Vagina (tissue), 2 donors: ENCODE measurements around the gene SIVA1. TPM values are rescaled to one million over a fixed set of nuclear protein-coding genes. Genes with fewer than 3 reads are reported as not detected.

ENCODE experiments used
- DNase-seq, 2 donors: peaks; one replicate each; pipeline ENCODE4 v3.0.0-alpha.2; 2017; ENCODE audit errors: extremely low spot score in 2 of 2
- H3K27ac ChIP-seq: fragments of 200-600 bp; sonication (generic); one replicate; pipeline ENCODE4 v1.5.1; 2019
- H3K27me3 ChIP-seq: fragments of 200-600 bp; sonication (generic); one replicate; pipeline ENCODE4 v1.5.1; 2019
- H3K36me3 ChIP-seq, 2 donors: fragments of 200-600 bp; sonication (generic); one replicate each; pipeline ENCODE4 v1.5.1; 2017 to 2019
- H3K4me1 ChIP-seq: fragments of 200-600 bp; sonication (generic); one replicate; pipeline ENCODE4 v1.5.1; 2019
- H3K4me3 ChIP-seq, 2 donors: fragments of 200-600 bp; sonication (generic); 1 replicate in 1 of 2; 2 replicates in 1 of 2; pipeline ENCODE4 v1.5.1; 2016 to 2019
- H3K9me3 ChIP-seq: fragments of 200-600 bp; sonication (generic); one replicate; pipeline ENCODE4 v1.5.1; 2019
- CTCF ChIP-seq, 3 experiments: fragments of 450-650 bp in 2 of 3; fragments of 200-600 bp in 1 of 3; sonication (generic) in 1 of 3; IDR thresholded peaks; one replicate each; pipeline ENCODE4 v1.5.1; 2017 to 2019; ENCODE audit warnings: antibody characterized with exemption in 3 of 3, mild to moderate bottlenecking in 2 of 3, moderate library complexity in 2 of 3
- POLR2A ChIP-seq, 2 donors: fragments of 450-650 bp; IDR thresholded peaks; one replicate each; pipeline ENCODE4 v1.6.1; 2017; ENCODE audit warnings: antibody characterized with exemption in 2 of 2, mild to moderate bottlenecking in 2 of 2, moderate library complexity in 2 of 2
- POLR2AphosphoS5 ChIP-seq, 2 donors: sonication (generic); formaldehyde crosslinking; IDR thresholded peaks; one replicate each; pipeline ENCODE4 v1.9.0; 2017; ENCODE audit warnings: antibody characterized with exemption in 2 of 2, mild to moderate bottlenecking in 2 of 2, low read depth in 1 of 2; ENCODE audit not compliant: insufficient read depth in 1 of 2
- intact Hi-C: fragments of 100-400 bp; cut with DNase I; formaldehyde crosslinking; loops from one replicate; pipeline ENCODE4 v1.15.1; 2023
- total RNA-seq: library from RNA; depleted of rRNA; stranded (reverse); fragments of >200 nt; gene quantifications from one replicate; pipeline ENCODE4 v1.2.3, GENCODE V29; 2016

Gene SIVA1
- total RNA-seq, 1 donor from 2014 or later = 284 TPM

- no peaks in the 10 kb centered on the region for H3K27me3 ChIP-seq
- H3K4me1 ChIP-seq = peaks cover 16% of the 10 kb centered on the region
- no peak overlapping the region for H3K27ac ChIP-seq
- no peak overlapping the region for H3K4me3 ChIP-seq
- peaks cover 0 to 18% of the 10 kb centered on the region in 2 donors for H3K36me3 ChIP-seq
- no peak for TF ChIP-seq POLR2AphosphoS5 (IDR thresholded peaks at IDR 0.05; ENCODE audit: insufficient read depth in 1 of 2, low read depth in 1 of 2)
- no peak for TF ChIP-seq CTCF (IDR thresholded peaks at IDR 0.05)
- TF ChIP-seq POLR2A (IDR thresholded peaks at IDR 0.05) = no peak
- intact Hi-C loops = no loop called here
- DNase-seq = no peak
- no peaks in the 10 kb centered on the region for H3K9me3 ChIP-seq
Measured at GRCh38 chr14:104773505-104774452, 20.8 kb downstream of the SIVA1 start.

GRCh38 chr14:104774453-104775072, 21.6 kb downstream of the SIVA1 start:
- H3K27ac ChIP-seq = no peak overlapping the region
- H3K4me1 ChIP-seq = peaks cover 12% of the 10 kb centered on the region
- H3K36me3 ChIP-seq = peaks cover 0 to 18% of the 10 kb centered on the region in 2 donors
- TF ChIP-seq POLR2AphosphoS5 (IDR thresholded peaks at IDR 0.05; ENCODE audit: insufficient read depth in 1 of 2, low read depth in 1 of 2) = no peak
- no peak for TF ChIP-seq CTCF (IDR thresholded peaks at IDR 0.05)
- no peak for TF ChIP-seq POLR2A (IDR thresholded peaks at IDR 0.05)
- DNase-seq = no peak
- H3K4me3 ChIP-seq = no peak overlapping the region
- H3K27me3 ChIP-seq = no peaks in the 10 kb centered on the region
- H3K9me3 ChIP-seq = no peaks in the 10 kb centered on the region
- intact Hi-C loops = no loop called here

- H3K4me1 ChIP-seq = peaks cover 12% of the 10 kb centered on the region
- no peaks in the 10 kb centered on the region for H3K27me3 ChIP-seq
- DNase-seq = no peak
- intact Hi-C loops = no loop called here
- H3K9me3 ChIP-seq = no peaks in the 10 kb centered on the region
- H3K36me3 ChIP-seq = peaks cover 0 to 18% of the 10 kb centered on the region in 2 donors
- H3K27ac ChIP-seq = no peak overlapping the region
- H3K4me3 ChIP-seq = no peak overlapping the region
- no peak for TF ChIP-seq CTCF (IDR thresholded peaks at IDR 0.05)
- TF ChIP-seq POLR2AphosphoS5 (IDR thresholded peaks at IDR 0.05; ENCODE audit: insufficient read depth in 1 of 2, low read depth in 1 of 2) = no peak
- TF ChIP-seq POLR2A (IDR thresholded peaks at IDR 0.05) = no peak
Measured at GRCh38 chr14:104775073-104775489, 22.1 kb downstream of the SIVA1 start.

GRCh38 chr14:104776481-104776880, 23.5 kb downstream of the SIVA1 start:
- TF ChIP-seq POLR2AphosphoS5 (IDR thresholded peaks at IDR 0.05; ENCODE audit: insufficient read depth in 1 of 2, low read depth in 1 of 2) = no peak
- TF ChIP-seq POLR2A (IDR thresholded peaks at IDR 0.05) = no peak
- TF ChIP-seq CTCF (IDR thresholded peaks at IDR 0.05) = no peak
- no peaks in the 10 kb centered on the region for H3K27me3 ChIP-seq
- H3K36me3 ChIP-seq = peaks cover 0 to 10% of the 10 kb centered on the region in 2 donors
- intact Hi-C loops = no loop called here
- no peaks in the 10 kb centered on the region for H3K9me3 ChIP-seq
- no peak for DNase-seq
- H3K4me1 ChIP-seq = peaks cover 12% of the 10 kb centered on the region
- H3K27ac ChIP-seq = no peak overlapping the region
- H3K4me3 ChIP-seq = no peak overlapping the region
